ENCODE measurements around the gene CGREF1.

- TF ChIP-seq CTCF (IDR thresholded peaks at IDR 0.05; ENCODE audit: extremely low read depth in 1 of 2, insufficient read depth in 1 of 2, low read depth in 1 of 2, low read length in 2 of 2) (no peak), POLR2AphosphoS5 (IDR thresholded peaks at IDR 0.05; ENCODE audit: insufficient read depth, low read depth, low read length) (no peak), MYC (IDR thresholded peaks at IDR 0.05; ENCODE audit: low read depth, low read length) (no peak), POLR2A (IDR thresholded peaks at IDR 0.05; ENCODE audit: low read depth, low read length) (no peak), EZH2 (IDR thresholded peaks at IDR 0.05; ENCODE audit: borderline replicate concordance, low read depth, low read length, severe bottlenecking) (no peak), MAX (IDR thresholded peaks at IDR 0.05; ENCODE audit: insufficient read depth, insufficient read length) (no peak)
Observed at GRCh38 chr2:27077231-27077630, 41.7 kb downstream of the CGREF1 start.

All from endothelial cell of umbilical vein (primary cell).